Thoracic aorta (tissue), 2 donors: ENCODE measurements around the gene SANBR. TPM values are rescaled to one million over a fixed set of nuclear protein-coding genes. Genes with fewer than 3 reads are reported as not detected.

Experiments used
- ATAC-seq: fragments of 150-250 bp; one replicate; pipeline ENCODE4 v1.8.0; 2017; ENCODE audit warnings: low read depth; ENCODE audit not compliant: insufficient number of reproducible peaks, low FRiP score
- DNase-seq: peaks from one replicate; pipeline ENCODE4 v3.0.0-alpha.2; 2020; ENCODE audit warnings: low spot score
- H3K27ac ChIP-seq, 2 donors: fragments of 200-600 bp; sonication (generic); 1 replicate in 1 of 2; 2 replicates in 1 of 2; pipeline ENCODE4 v1.5.1; 2016; ENCODE audit warnings: mild to moderate bottlenecking in 2 of 2, moderate library complexity in 2 of 2
- H3K27me3 ChIP-seq: fragments of 200-600 bp; sonication (generic); replicated peaks from 2 replicates; pipeline ENCODE4 v1.6.0; 2016; ENCODE audit warnings: mild to moderate bottlenecking; ENCODE audit not compliant: insufficient read depth
- H3K36me3 ChIP-seq: fragments of 200-600 bp; sonication (generic); one replicate; pipeline ENCODE4 v1.5.1; 2016
- H3K4me1 ChIP-seq, 2 donors: fragments of 200-600 bp; sonication (generic); 1 replicate in 1 of 2; 2 replicates in 1 of 2; pipeline versions ENCODE4 v1.5.1 to v1.6.0; 2016; ENCODE audit warnings: low read depth in 2 of 2, mild to moderate bottlenecking in 1 of 2; ENCODE audit not compliant: control insufficient read depth in 1 of 2
- H3K4me3 ChIP-seq: fragments of 200-600 bp; sonication (generic); 2 replicates; pipeline ENCODE4 v1.5.1; 2016; ENCODE audit warnings: mild to moderate bottlenecking
- H3K9me3 ChIP-seq: fragments of 200-600 bp; sonication (generic); 2 replicates; pipeline ENCODE4 v1.5.1; 2016
- total RNA-seq, 2 donors: library from RNA; depleted of rRNA; stranded (reverse); fragments of >200 nt; gene quantifications; one replicate each; pipeline versions ENCODE4 v1.1.0 to v1.2.3, GENCODE V29; 2016
- TF ChIP-seq, protein P1 (sequence below): fragments of 200-600 bp; sonication (generic); IDR thresholded peaks from one replicate; pipeline ENCODE4 v1.5.1; 2019; ENCODE audit warnings: antibody characterized with exemption

Gene SANBR
- total RNA-seq, 2 donors from 2014 or later: 5.1 to 14.2 TPM

DNA sequence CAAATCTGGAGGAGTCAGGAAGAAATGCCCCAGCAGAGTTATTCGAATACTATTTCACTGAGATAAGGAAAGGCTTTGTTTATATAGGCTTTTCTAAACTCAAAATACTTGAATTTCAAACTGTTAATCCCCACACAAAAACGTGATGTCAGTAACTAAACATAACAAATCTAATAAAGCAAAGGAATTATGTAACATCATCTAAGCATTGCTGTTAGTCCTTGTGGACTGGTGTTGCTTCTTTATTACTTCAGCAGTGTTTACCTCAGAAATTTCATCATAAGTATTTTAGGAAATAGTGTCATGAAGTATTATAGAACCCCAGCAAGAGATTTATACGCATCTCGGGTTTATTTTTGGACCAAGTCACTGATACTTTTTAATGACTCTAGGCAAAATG lies 19.7 kb upstream of the SANBR start:
- peak overlapping the region in 1 of 2 donors; percentile 4 for H3K27ac ChIP-seq
- DNase-seq (no peak), ATAC-seq (no peak)
- H3K36me3 ChIP-seq: peaks cover 9% of the 10 kb centered on the region
- H3K4me1 ChIP-seq: peaks cover 23 to 28% of the 10 kb centered on the region in 2 donors
- no peaks in the 10 kb centered on the region for H3K9me3 ChIP-seq
- TF ChIP-seq, protein P1, sequence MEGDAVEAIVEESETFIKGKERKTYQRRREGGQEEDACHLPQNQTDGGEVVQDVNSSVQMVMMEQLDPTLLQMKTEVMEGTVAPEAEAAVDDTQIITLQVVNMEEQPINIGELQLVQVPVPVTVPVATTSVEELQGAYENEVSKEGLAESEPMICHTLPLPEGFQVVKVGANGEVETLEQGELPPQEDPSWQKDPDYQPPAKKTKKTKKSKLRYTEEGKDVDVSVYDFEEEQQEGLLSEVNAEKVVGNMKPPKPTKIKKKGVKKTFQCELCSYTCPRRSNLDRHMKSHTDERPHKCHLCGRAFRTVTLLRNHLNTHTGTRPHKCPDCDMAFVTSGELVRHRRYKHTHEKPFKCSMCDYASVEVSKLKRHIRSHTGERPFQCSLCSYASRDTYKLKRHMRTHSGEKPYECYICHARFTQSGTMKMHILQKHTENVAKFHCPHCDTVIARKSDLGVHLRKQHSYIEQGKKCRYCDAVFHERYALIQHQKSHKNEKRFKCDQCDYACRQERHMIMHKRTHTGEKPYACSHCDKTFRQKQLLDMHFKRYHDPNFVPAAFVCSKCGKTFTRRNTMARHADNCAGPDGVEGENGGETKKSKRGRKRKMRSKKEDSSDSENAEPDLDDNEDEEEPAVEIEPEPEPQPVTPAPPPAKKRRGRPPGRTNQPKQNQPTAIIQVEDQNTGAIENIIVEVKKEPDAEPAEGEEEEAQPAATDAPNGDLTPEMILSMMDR: no peak
- H3K4me3 ChIP-seq: no peak overlapping the region
- no peaks in the 10 kb centered on the region for H3K27me3 ChIP-seq

DNA sequence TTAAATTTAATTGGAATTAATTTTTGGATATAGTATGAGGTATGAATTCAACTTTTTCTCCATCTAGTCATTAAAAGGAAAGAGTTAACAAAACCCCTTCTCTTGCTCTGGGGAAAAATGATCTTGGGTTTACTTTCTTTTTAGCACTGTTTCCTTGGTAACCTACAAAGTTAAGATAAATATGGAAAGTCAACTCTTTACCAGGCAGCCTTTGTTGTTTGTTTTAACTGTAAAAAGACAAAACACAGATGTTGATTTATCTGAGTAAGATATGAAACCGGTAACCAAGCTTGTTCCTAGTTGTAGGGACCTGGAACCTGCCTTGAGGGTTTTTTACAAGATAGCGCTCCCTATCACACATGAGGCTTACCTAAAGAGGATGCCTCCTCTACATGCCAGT lies 10.1 kb upstream of the SANBR start:
- Histone ChIP-seq H3K9me3 (no peaks in the 10 kb centered on the region), H3K4me3 (no peak overlapping the region), H3K36me3 (peaks cover 7% of the 10 kb centered on the region), H3K27ac (no peak overlapping the region), H3K27me3 (no peaks in the 10 kb centered on the region), H3K4me1 (no peaks in the 10 kb centered on the region)
- no peak for ATAC-seq
- no peak for DNase-seq
- TF ChIP-seq, protein P1: no peak

DNA sequence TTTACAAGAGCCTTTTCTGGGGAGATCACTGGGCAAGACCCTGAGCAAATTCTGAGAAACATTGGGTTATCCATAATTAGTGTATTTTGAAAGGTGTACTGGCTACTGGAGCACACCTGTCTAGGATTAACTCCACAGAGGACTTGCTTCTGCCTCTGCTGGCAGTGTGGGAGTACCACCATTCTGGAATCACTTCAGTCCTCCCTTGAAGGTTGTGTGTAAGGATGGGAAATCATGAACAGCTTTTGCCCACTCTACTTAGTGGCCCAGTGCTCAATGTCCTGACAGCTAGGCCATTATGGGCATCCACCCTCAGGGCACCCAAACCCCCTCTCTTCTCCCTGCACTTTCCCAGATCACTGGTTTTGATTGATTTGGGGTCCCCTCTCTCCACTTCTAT lies 8.1 kb upstream of the SANBR start:
- H3K4me3 ChIP-seq: no peak overlapping the region
- TF ChIP-seq, protein P1: no peak
- no peaks in the 10 kb centered on the region for H3K9me3 ChIP-seq
- H3K27ac ChIP-seq: no peak overlapping the region
- ATAC-seq (no peak), DNase-seq (no peak)
- peaks cover 5% of the 10 kb centered on the region for H3K36me3 ChIP-seq
- H3K27me3 ChIP-seq: no peaks in the 10 kb centered on the region
- H3K4me1 ChIP-seq: no peaks in the 10 kb centered on the region

DNA sequence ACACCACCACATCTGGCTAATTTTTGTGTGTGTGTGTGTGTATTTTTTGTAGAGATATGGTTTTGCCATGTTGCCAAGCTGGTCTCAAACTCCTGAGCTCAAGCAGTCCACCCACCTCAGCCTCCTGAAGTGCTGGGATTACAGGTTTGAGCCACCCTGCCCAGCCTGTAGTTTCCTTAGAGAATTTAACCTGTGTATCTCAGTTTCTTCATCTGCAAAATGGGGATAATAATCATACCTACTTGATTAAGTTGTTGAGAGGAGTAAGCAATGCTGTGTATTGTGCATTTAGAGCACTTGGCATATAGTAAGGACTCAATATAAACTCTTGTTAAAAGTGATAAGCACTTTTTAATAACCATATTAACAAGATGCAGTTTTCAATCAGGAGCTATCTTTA lies 6.3 kb upstream of the SANBR start:
- no peaks in the 10 kb centered on the region for H3K4me1 ChIP-seq
- ATAC-seq: no peak
- no peaks in the 10 kb centered on the region for H3K9me3 ChIP-seq
- H3K4me3 ChIP-seq: no peak overlapping the region
- peaks cover under 1% of the 10 kb centered on the region for H3K36me3 ChIP-seq
- no peaks in the 10 kb centered on the region for H3K27me3 ChIP-seq
- H3K27ac ChIP-seq: no peak overlapping the region
- TF ChIP-seq, protein P1: no peak
- no peak for DNase-seq

DNA sequence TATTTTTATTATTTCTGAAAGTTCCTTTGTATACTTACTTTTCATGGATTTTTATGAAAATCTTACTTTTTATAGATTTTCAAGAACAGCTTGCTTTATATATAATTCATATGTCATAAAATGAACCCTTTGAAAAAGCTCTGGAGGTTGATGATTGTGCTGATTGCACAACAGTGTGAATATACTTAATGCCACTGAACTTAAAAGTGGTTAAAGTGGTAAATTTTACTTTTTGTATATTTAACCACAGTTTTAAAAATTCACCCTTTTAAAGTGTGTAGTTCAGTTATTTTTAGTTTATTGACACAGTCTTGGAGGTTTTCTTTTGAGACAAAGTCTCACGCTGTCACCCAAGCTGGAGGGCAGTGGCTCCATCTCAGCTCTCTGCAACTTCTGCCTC lies 8.4 kb downstream of the SANBR start:
- no peaks in the 10 kb centered on the region for H3K9me3 ChIP-seq
- DNase-seq (no peak), ATAC-seq (no peak)
- H3K4me1 ChIP-seq: no peaks in the 10 kb centered on the region
- TF ChIP-seq, protein P1: no peak
- no peak overlapping the region for H3K27ac ChIP-seq
- no peaks in the 10 kb centered on the region for H3K27me3 ChIP-seq
- peaks cover 11% of the 10 kb centered on the region for H3K36me3 ChIP-seq
- H3K4me3 ChIP-seq: no peak overlapping the region
